Keratinocyte (primary cell): ENCODE measurements around the gene CAPZA1. TPM values are rescaled to one million over a fixed set of nuclear protein-coding genes. Genes with fewer than 3 reads are reported as not detected.

Source experiments
- DNase-seq: peaks from one replicate; pipeline ENCODE4 v3.0.0-alpha.2; 2011; ENCODE audit warnings: low read depth, missing footprints, low spot score
- FAIRE-seq: peaks from 2 replicates; lab custom pipeline; 2011; peaks lifted over from hg19 to GRCh38; lab: Jason Lieb, UNC
- H2AFZ ChIP-seq: 2 replicates; pipeline ENCODE4 v1.6.0; 2012; ENCODE audit warnings: low read length, control low read depth, inconsistent platforms; ENCODE audit not compliant: control insufficient read depth
- H3K27ac ChIP-seq: 2 replicates; pipeline ENCODE4 v1.5.1; 2011; ENCODE audit warnings: low read length; ENCODE audit not compliant: control insufficient read depth, insufficient read depth
- H3K27me3 ChIP-seq: 3 replicates; pipeline ENCODE4 v1.6.0; 2011; ENCODE audit warnings: low read length; ENCODE audit not compliant: control insufficient read depth, insufficient read depth; ENCODE audit errors: extremely low read depth
- H3K36me3 ChIP-seq, 2 experiments: 2 replicates in 1 of 2; 3 replicates in 1 of 2; pipeline ENCODE4 v1.5.1; 2011; ENCODE audit warnings: low read length in 2 of 2, mild to moderate bottlenecking in 1 of 2; ENCODE audit not compliant: control insufficient read depth in 2 of 2, insufficient read depth in 2 of 2; ENCODE audit errors: extremely low read depth in 1 of 2
- H3K4me1 ChIP-seq: 3 replicates; pipeline ENCODE4 v1.5.1; 2011; ENCODE audit warnings: low read length; ENCODE audit not compliant: control insufficient read depth, insufficient read depth; ENCODE audit errors: extremely low read depth
- H3K4me2 ChIP-seq: 3 replicates; pipeline ENCODE4 v1.6.0; 2011; ENCODE audit warnings: low read depth, low read length; ENCODE audit not compliant: control insufficient read depth, insufficient read depth; ENCODE audit errors: extremely low read depth
- H3K4me3 ChIP-seq, 3 experiments: fragments of 200-600 bp in 1 of 3; sonication (generic) in 1 of 3; 2 replicates in 2 of 3; 3 replicates in 1 of 3; pipeline ENCODE4 v1.5.1; 2011 to 2016; ENCODE audit warnings: low read length in 3 of 3, mild to moderate bottlenecking in 3 of 3, control low read depth in 2 of 3, inconsistent platforms in 1 of 3, low read depth in 1 of 3, mixed read lengths in 1 of 3, mixed run types in 1 of 3, moderate library complexity in 1 of 3; ENCODE audit not compliant: control insufficient read depth in 2 of 3, insufficient read depth in 2 of 3; ENCODE audit errors: extremely low read depth in 1 of 3
- H3K79me2 ChIP-seq: 2 replicates; pipeline ENCODE4 v1.6.0; 2012; ENCODE audit warnings: low read length; ENCODE audit not compliant: control insufficient read depth, insufficient read depth
- H3K9ac ChIP-seq: 3 replicates; pipeline ENCODE4 v1.6.0; 2011; ENCODE audit warnings: low read length; ENCODE audit not compliant: control insufficient read depth, insufficient read depth; ENCODE audit errors: extremely low read depth
- H3K9me1 ChIP-seq: 3 replicates; pipeline ENCODE4 v1.6.0; 2011; ENCODE audit warnings: low read length; ENCODE audit not compliant: control insufficient read depth, insufficient read depth; ENCODE audit errors: extremely low read depth
- H3K9me3 ChIP-seq: 2 replicates; pipeline ENCODE4 v1.5.1; 2012; ENCODE audit warnings: low read depth, low read length; ENCODE audit not compliant: control insufficient read depth
- H4K20me1 ChIP-seq: 3 replicates; pipeline ENCODE4 v1.6.0; 2011; ENCODE audit warnings: low read length; ENCODE audit not compliant: control insufficient read depth, insufficient read depth; ENCODE audit errors: extremely low read depth
- CTCF ChIP-seq, 3 experiments: IDR thresholded peaks in 1 of 3; conservative IDR thresholded peaks in 1 of 3; optimal IDR thresholded peaks in 1 of 3; 2 replicates in 2 of 3; 3 replicates in 1 of 3; pipeline versions ENCODE3 to v1.5.1; 2011; ENCODE audit warnings: low read length in 3 of 3, mild to moderate bottlenecking in 3 of 3, moderate library complexity in 2 of 3, control low read depth in 1 of 3, inconsistent platforms in 1 of 3; ENCODE audit not compliant: insufficient read depth in 2 of 3; ENCODE audit errors: extremely low read depth in 1 of 3
- EZH2 ChIP-seq: IDR thresholded peaks from one replicate; pipeline ENCODE4 v1.6.1; 2012; ENCODE audit warnings: inconsistent platforms, mild to moderate bottlenecking, low read length, moderate library complexity
- dilution Hi-C: fragments of 300-500 bp; cut with MboI; formaldehyde crosslinking; loops from one replicate; pipeline ENCODE4 v1.7.0; 2020; ENCODE audit warnings: low sequenced_read_pairs; ENCODE audit not compliant: extremely low pct_ligation_motif_present
- polyA plus RNA-seq, 5 experiments: library from polyadenylated mRNA; depleted of rRNA in 3 of 5; stranded (reverse) in 3 of 5; stranded (forward) in 1 of 5; unstranded in 1 of 5; fragments of >200 nt; gene quantifications; 1 replicate in 1 of 5; 2 replicates in 3 of 5; 3 replicates in 1 of 5; pipeline versions ENCODE4 v1.2.1 to v1.2.3, GENCODE V29; 2011 to 2012; ENCODE audit warnings: missing spikeins in 2 of 5, low read depth in 1 of 5, low replicate concordance in 1 of 5

Gene CAPZA1
- polyA plus RNA-seq, 1 donor (not counting 4 experiments of a cell fraction or from before 2014, with no cell fraction given), result 239 TPM

DNA sequence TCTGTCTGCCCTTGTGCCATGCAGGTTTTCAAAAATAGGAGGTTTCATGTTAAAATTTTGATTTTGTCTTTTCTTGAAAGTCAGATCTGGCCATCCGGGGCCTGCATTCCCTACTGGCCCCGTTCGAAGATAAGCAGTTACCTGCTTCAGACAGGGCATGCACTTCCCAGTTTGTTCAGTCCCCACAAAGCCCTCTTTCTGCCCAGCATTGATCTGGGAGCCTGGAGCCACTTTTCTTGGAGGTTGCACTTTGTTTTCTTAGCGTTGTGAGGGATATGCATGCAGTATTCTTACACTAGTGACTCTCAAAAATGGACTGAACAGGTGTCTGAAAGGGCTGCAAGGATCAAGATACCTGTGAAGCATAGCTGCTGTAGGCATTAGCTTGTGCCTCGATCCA is 66.3 kb downstream of the CAPZA1 start:
- dilution Hi-C loops, result no loop called here
- H3K9me1 ChIP-seq, result no peaks in the 10 kb centered on the region
- H3K9ac ChIP-seq, result no peak overlapping the region
- H3K9me3 ChIP-seq, result no peaks in the 10 kb centered on the region
- H3K4me3 ChIP-seq, result no peak overlapping the region
- H3K4me1 ChIP-seq, result peaks cover 25% of the 10 kb centered on the region
- H3K79me2 ChIP-seq, result peaks cover 6% of the 10 kb centered on the region
- no peak for TF ChIP-seq EZH2
- no peak for TF ChIP-seq CTCF (optimal IDR thresholded peaks at IDR 0.05 in 1 of 3, IDR thresholded peaks at IDR 0.05 in 1 of 3, conservative IDR thresholded peaks at IDR 0.05 in 1 of 3; ENCODE audit: extremely low read depth in 1 of 3, insufficient read depth in 2 of 3, low read length in 3 of 3)
- FAIRE-seq (no peak), DNase-seq (no peak)
- H3K27me3 ChIP-seq, result no peaks in the 10 kb centered on the region
- no peak overlapping the region for H2AFZ ChIP-seq
- no peak overlapping the region for H3K27ac ChIP-seq
- H3K4me2 ChIP-seq, result no peak overlapping the region
- peaks cover 2 to 10% of the 10 kb centered on the region in 2 experiments for H3K36me3 ChIP-seq
- H4K20me1 ChIP-seq, result no peaks in the 10 kb centered on the region

GRCh38 chr1:112686417-112686816 is 66.8 kb downstream of the CAPZA1 start:
- FAIRE-seq (no peak), DNase-seq (no peak)
- H3K79me2 ChIP-seq, result peaks cover 6% of the 10 kb centered on the region
- H3K4me1 ChIP-seq, result peaks cover 25% of the 10 kb centered on the region
- H3K4me2 ChIP-seq, result peak overlapping the region; percentile 66
- no peaks in the 10 kb centered on the region for H3K27me3 ChIP-seq
- H3K36me3 ChIP-seq, result peaks cover 4 to 10% of the 10 kb centered on the region in 2 experiments
- no peaks in the 10 kb centered on the region for H3K9me3 ChIP-seq
- no peak for TF ChIP-seq EZH2
- TF ChIP-seq CTCF (optimal IDR thresholded peaks at IDR 0.05 in 1 of 3, IDR thresholded peaks at IDR 0.05 in 1 of 3, conservative IDR thresholded peaks at IDR 0.05 in 1 of 3; ENCODE audit: extremely low read depth in 1 of 3, insufficient read depth in 2 of 3, low read length in 3 of 3), result no peak
- H2AFZ ChIP-seq, result no peak overlapping the region
- no peak overlapping the region for H3K27ac ChIP-seq
- no peak overlapping the region for H3K9ac ChIP-seq
- H3K4me3 ChIP-seq, result no peak overlapping the region
- H3K9me1 ChIP-seq, result no peaks in the 10 kb centered on the region
- no peaks in the 10 kb centered on the region for H4K20me1 ChIP-seq
- dilution Hi-C loops, result no loop called here
